Measurements from ENCODE around the gene FAT4. TPM values are rescaled to one million over a fixed set of nuclear protein-coding genes. Genes with fewer than 3 reads are reported as not detected.

The FAT4 gene

GRCh38 chr4:125359960-125360634 lies 45.3 kb downstream of the FAT4 start:
- Histone ChIP-seq H2AK5ac (ENCODE audit: low read length) (no peak overlapping the region), H3K27me3 (ENCODE audit: insufficient read depth, low read length, poor library complexity) (no peaks in the 10 kb centered on the region), H3K18ac (ENCODE audit: low read length) (no peak overlapping the region), H3K4me1 (ENCODE audit: control insufficient read depth, low read depth, low read length) (peaks cover 6% of the 10 kb centered on the region), H3K27ac (ENCODE audit: low read depth, low read length) (no peak overlapping the region), H3K4me2 (ENCODE audit: low read length) (no peak overlapping the region), H3K36me3 (ENCODE audit: control insufficient read depth, insufficient read depth, low read length) (no peaks in the 10 kb centered on the region), H3K23ac (ENCODE audit: low read length) (no peak overlapping the region), H3K79me2 (ENCODE audit: control insufficient read depth, insufficient read depth, low read length) (no peaks in the 10 kb centered on the region), H3K9ac (ENCODE audit: low read length) (no peak overlapping the region), H3K4ac (ENCODE audit: low read depth, low read length) (no peak overlapping the region), H4K8ac (ENCODE audit: low read depth, low read length) (no peak overlapping the region), H2BK5ac (ENCODE audit: low read length) (no peak overlapping the region), H4K5ac (ENCODE audit: low read length) (no peak overlapping the region), H3K56ac (ENCODE audit: low read length) (no peak overlapping the region), H3K79me1 (ENCODE audit: low read length) (no peaks in the 10 kb centered on the region), H2BK120ac (ENCODE audit: low read depth, low read length) (no peak overlapping the region), H3K4me3 (ENCODE audit: low read length) (no peak overlapping the region), H2BK15ac (replicated peaks; ENCODE audit: low read depth) (no peak overlapping the region)
- WGBS (ENCODE audit: extremely low coverage, insufficient coverage, low lambda C conversion rate): 100% methylated on average over 2 of the region's 8 CpGs
- DNase-seq: peak; percentile 46

GRCh38 chr4:125360727-125361126 lies 46.0 kb downstream of the FAT4 start:
- Histone ChIP-seq H4K8ac (ENCODE audit: low read depth, low read length) (no peak overlapping the region), H2BK120ac (ENCODE audit: low read depth, low read length) (no peak overlapping the region), H2AK5ac (ENCODE audit: low read length) (no peak overlapping the region), H3K4me2 (ENCODE audit: low read length) (no peak overlapping the region), H3K4me1 (ENCODE audit: control insufficient read depth, low read depth, low read length) (peaks cover 6% of the 10 kb centered on the region), H3K27ac (ENCODE audit: low read depth, low read length) (no peak overlapping the region), H3K27me3 (ENCODE audit: insufficient read depth, low read length, poor library complexity) (no peaks in the 10 kb centered on the region), H3K79me1 (ENCODE audit: low read length) (no peaks in the 10 kb centered on the region), H2BK15ac (replicated peaks; ENCODE audit: low read depth) (no peak overlapping the region), H3K56ac (ENCODE audit: low read length) (no peak overlapping the region), H3K36me3 (ENCODE audit: control insufficient read depth, insufficient read depth, low read length) (no peaks in the 10 kb centered on the region), H3K4me3 (ENCODE audit: low read length) (no peak overlapping the region), H3K79me2 (ENCODE audit: control insufficient read depth, insufficient read depth, low read length) (no peaks in the 10 kb centered on the region), H3K23ac (ENCODE audit: low read length) (no peak overlapping the region), H3K18ac (ENCODE audit: low read length) (no peak overlapping the region), H3K4ac (ENCODE audit: low read depth, low read length) (no peak overlapping the region), H3K9ac (ENCODE audit: low read length) (no peak overlapping the region), H4K5ac (ENCODE audit: low read length) (no peak overlapping the region), H2BK5ac (ENCODE audit: low read length) (no peak overlapping the region)
- no peak for DNase-seq

Small RNAs within 50 kb of the gene (small RNA-seq; reads per million reads assigned to genes)
- not detected for gene RF00019 (ENCODE audit: insufficient read depth)

All from mesendoderm (in vitro differentiated cells).